ENCODE measurements around the gene MRGPRD. TPM values are rescaled to one million over a fixed set of nuclear protein-coding genes. Genes with fewer than 3 reads are reported as not detected.

The MRGPRD gene
- total RNA-seq, 1 experiment from 2014 or later: not detected

GRCh38 chr11:68992743-68993255 is 12.0 kb upstream of the MRGPRD start:
- intact Hi-C loops (cut with micrococcal nuclease): no loop called here
- TF ChIP-seq SRF (IDR thresholded peaks at IDR 0.05; ENCODE audit: low read depth): no peak
- TF ChIP-seq CEBPB (IDR thresholded peaks at IDR 0.05; ENCODE audit: low read depth): no peak
- TF ChIP-seq SP1 (IDR thresholded peaks at IDR 0.05; ENCODE audit: low read depth): no peak
- no peak for TF ChIP-seq EZH2phosphoT487 (IDR thresholded peaks at IDR 0.05; ENCODE audit: borderline replicate concordance)
- TF ChIP-seq MAX (IDR thresholded peaks at IDR 0.05): no peak
- no peak for TF ChIP-seq ZNF274 (IDR thresholded peaks at IDR 0.05; ENCODE audit: low read depth, low read length)
- TF ChIP-seq TCF7L2 (IDR thresholded peaks at IDR 0.05; ENCODE audit: borderline replicate concordance, extremely low read depth, insufficient read depth, insufficient read length): no peak
- no peak for TF ChIP-seq JUND (IDR thresholded peaks at IDR 0.05)
- no peak for TF ChIP-seq CBX3 (IDR thresholded peaks at IDR 0.05; ENCODE audit: low read depth)
- no peak for TF ChIP-seq ELF1 (IDR thresholded peaks at IDR 0.05; ENCODE audit: borderline replicate concordance, low read depth)
- TF ChIP-seq ZBTB33 (IDR thresholded peaks at IDR 0.05; ENCODE audit: extremely low read depth, insufficient replicate concordance, low read length): no peak
- no peak for TF ChIP-seq POLR2AphosphoS5 (IDR thresholded peaks at IDR 0.05; ENCODE audit: low read depth, low read length)
- TF ChIP-seq YY1 (IDR thresholded peaks at IDR 0.05; ENCODE audit: extremely low read depth, insufficient replicate concordance, low read depth, low read length): no peak
- TF ChIP-seq RAD21 (IDR thresholded peaks at IDR 0.05; ENCODE audit: low read depth): no peak
- TF ChIP-seq EZH2 (IDR thresholded peaks at IDR 0.05): no peak
- no peak for TF ChIP-seq EGR1 (IDR thresholded peaks at IDR 0.05; ENCODE audit: low read depth)
- no peak overlapping the region for H3K9ac ChIP-seq (ENCODE audit: low read length)
- H3K27me3 ChIP-seq (ENCODE audit: insufficient read depth, low read length): no peaks in the 10 kb centered on the region
- no peak overlapping the region for H3K4me3 ChIP-seq (replicated peaks in 1 of 2; ENCODE audit: low read depth in 1 of 2, low read length in 2 of 2)
- POLR2A ChIA-PET: no interaction called here
- no peaks in the 10 kb centered on the region for H3K79me2 ChIP-seq (ENCODE audit: insufficient read depth, low read length)
- H3K27ac ChIP-seq (ENCODE audit: low read depth, low read length): no peak overlapping the region
- no peaks in the 10 kb centered on the region for H4K20me1 ChIP-seq (ENCODE audit: insufficient read depth)
- no peaks in the 10 kb centered on the region for H3K9me3 ChIP-seq (ENCODE audit: control insufficient read depth in 1 of 2, insufficient read depth in 1 of 2, low read depth in 1 of 2, low read length in 2 of 2)
- no peak overlapping the region for H2AFZ ChIP-seq (ENCODE audit: low read depth, low read length, poor library complexity, severe bottlenecking)
- BruUV-seq (replicated peaks): no TSS peak
- H3K4me2 ChIP-seq (ENCODE audit: low read length): no peak overlapping the region
- no peak for ATAC-seq
- H3K36me3 ChIP-seq (ENCODE audit: control insufficient read depth in 1 of 2, insufficient read depth in 2 of 2, low read length in 2 of 2): no peaks in the 10 kb centered on the region
- RAD21 ChIA-PET (ENCODE audit: low non-redundant PET in 1 of 2, low total read pairs in 2 of 2, uncharacterized antibody in 2 of 2, unreplicated experiment in 2 of 2): no interaction called here
- no peaks in the 10 kb centered on the region for H3K4me1 ChIP-seq (ENCODE audit: control insufficient read depth in 1 of 2, insufficient read depth in 2 of 2, low read length in 2 of 2)
- DNase-seq (ENCODE audit: low read depth, low spot score): no peak
- CTCF ChIA-PET: no interaction called here
- H3K9me2 ChIP-seq (ENCODE audit: insufficient read depth): no peaks in the 10 kb centered on the region

Measured in HCT116 (cell line).